Ascending aorta (tissue), 2 donors: Measurements from ENCODE around the gene ABHD10. TPM values are rescaled to one million over a fixed set of nuclear protein-coding genes. Genes with fewer than 3 reads are reported as not detected.

Source experiments
- DNase-seq, 2 donors: peaks; one replicate each; pipeline ENCODE4 v3.0.0-alpha.2; 2019; ENCODE audit warnings: low spot score in 2 of 2
- H3K27ac ChIP-seq, 2 donors: fragments of 200-600 bp; sonication (generic); one replicate each; pipeline ENCODE4 v1.5.1; 2016 to 2017; ENCODE audit warnings: mild to moderate bottlenecking in 1 of 2
- H3K27me3 ChIP-seq: fragments of 200-600 bp; sonication (generic); one replicate; pipeline ENCODE4 v1.5.1; 2017
- H3K36me3 ChIP-seq, 2 donors: fragments of 200-600 bp; sonication (generic); one replicate each; pipeline ENCODE4 v1.5.1; 2016
- H3K4me1 ChIP-seq, 2 donors: fragments of 200-600 bp; sonication (generic); one replicate each; pipeline ENCODE4 v1.5.1; 2016 to 2017; ENCODE audit warnings: mild to moderate bottlenecking in 1 of 2
- H3K4me3 ChIP-seq, 2 donors: fragments of 200-600 bp; sonication (generic); one replicate each; pipeline ENCODE4 v1.5.1; 2016 to 2017; ENCODE audit warnings: mild to moderate bottlenecking in 1 of 2
- H3K9me3 ChIP-seq, 2 donors: fragments of 200-600 bp; sonication (generic); one replicate each; pipeline ENCODE4 v1.5.1; 2016
- intact Hi-C: fragments of 100-400 bp; cut with DNase I; formaldehyde crosslinking; loops from one replicate; pipeline ENCODE4 v1.15.1; 2023
- total RNA-seq: library from RNA; depleted of rRNA; stranded (reverse); fragments of >200 nt; gene quantifications from one replicate; pipeline ENCODE4 v1.1.0, GENCODE V29; 2016
- TF ChIP-seq, protein P1 (sequence below), 3 experiments: fragments of 200-600 bp in 2 of 3; fragments of 450-650 bp in 1 of 3; sonication (generic) in 2 of 3; IDR thresholded peaks; one replicate each; pipeline ENCODE4 v1.5.1; 2016 to 2019; ENCODE audit warnings: antibody characterized with exemption in 3 of 3, mild to moderate bottlenecking in 1 of 3, moderate library complexity in 1 of 3

The ABHD10 gene
- 18.6 TPM for total RNA-seq

DNA sequence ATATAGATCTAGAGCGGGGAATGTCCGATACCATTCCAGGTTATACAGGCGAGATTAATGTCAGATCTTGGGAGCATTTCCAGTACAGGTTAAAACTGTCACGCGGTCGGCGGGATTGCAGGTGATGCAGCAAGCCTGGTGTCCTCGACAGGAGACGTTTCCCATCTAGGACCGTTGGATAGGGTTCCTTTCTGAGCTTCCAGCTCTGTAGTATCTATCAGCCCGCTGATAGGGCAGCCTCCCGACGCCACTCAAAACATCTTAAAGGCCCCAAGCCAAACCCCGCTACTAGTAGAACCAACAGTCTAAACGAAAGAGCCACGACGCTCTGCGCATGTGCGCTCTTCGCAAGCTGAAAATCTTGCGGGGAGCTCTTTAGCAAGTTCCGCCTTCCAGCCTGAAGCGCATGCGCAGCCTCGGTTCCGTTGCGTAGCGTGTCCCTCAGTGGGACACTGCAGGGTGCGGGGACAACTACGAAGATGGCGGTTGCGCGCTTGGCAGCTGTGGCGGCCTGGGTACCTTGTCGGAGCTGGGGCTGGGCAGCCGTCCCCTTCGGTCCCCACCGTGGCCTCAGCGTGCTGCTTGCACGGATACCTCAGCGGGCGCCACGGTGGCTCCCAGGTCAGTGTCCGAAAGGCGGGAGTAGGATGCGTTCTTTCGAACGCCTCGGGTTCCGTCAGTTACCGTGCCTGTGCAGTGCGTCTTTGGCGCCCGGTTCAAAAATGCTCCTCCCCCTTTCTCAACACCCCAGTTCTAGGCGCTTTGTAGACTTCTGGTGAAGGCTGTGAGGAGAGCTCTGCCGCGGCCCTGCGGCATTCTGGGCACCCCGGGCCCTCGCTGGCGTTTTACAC is at the start of gene ABHD10:
Gene ABHD10 (plus strand): TSS at position 444 of the 851 bp plus-strand sequence. CDS start 36 bp downstream, at position 480.
- TF ChIP-seq, protein P1, sequence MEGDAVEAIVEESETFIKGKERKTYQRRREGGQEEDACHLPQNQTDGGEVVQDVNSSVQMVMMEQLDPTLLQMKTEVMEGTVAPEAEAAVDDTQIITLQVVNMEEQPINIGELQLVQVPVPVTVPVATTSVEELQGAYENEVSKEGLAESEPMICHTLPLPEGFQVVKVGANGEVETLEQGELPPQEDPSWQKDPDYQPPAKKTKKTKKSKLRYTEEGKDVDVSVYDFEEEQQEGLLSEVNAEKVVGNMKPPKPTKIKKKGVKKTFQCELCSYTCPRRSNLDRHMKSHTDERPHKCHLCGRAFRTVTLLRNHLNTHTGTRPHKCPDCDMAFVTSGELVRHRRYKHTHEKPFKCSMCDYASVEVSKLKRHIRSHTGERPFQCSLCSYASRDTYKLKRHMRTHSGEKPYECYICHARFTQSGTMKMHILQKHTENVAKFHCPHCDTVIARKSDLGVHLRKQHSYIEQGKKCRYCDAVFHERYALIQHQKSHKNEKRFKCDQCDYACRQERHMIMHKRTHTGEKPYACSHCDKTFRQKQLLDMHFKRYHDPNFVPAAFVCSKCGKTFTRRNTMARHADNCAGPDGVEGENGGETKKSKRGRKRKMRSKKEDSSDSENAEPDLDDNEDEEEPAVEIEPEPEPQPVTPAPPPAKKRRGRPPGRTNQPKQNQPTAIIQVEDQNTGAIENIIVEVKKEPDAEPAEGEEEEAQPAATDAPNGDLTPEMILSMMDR (IDR thresholded peaks at IDR 0.05) = no peak
- H3K27me3 ChIP-seq = no peaks in the 10 kb centered on the region
- intact Hi-C loops = loop anchor here (5.0 kb wide), 1 partner anchor 33 kb away; no protein-coding TSS in a partner anchor
- peak within 1 kb of the TSS; percentile 79 to 89 for H3K4me3 ChIP-seq
- peak; percentile 76 to 97 for DNase-seq
- peaks cover 0 to 9% of the 10 kb centered on the region in 2 donors for H3K4me1 ChIP-seq
- H3K27ac ChIP-seq = peak within 1 kb of the TSS; percentile 67 to 76
- H3K36me3 ChIP-seq = peaks cover 0 to 8% of the 10 kb centered on the region in 2 donors
- H3K9me3 ChIP-seq = no peaks in the 10 kb centered on the region

DNA sequence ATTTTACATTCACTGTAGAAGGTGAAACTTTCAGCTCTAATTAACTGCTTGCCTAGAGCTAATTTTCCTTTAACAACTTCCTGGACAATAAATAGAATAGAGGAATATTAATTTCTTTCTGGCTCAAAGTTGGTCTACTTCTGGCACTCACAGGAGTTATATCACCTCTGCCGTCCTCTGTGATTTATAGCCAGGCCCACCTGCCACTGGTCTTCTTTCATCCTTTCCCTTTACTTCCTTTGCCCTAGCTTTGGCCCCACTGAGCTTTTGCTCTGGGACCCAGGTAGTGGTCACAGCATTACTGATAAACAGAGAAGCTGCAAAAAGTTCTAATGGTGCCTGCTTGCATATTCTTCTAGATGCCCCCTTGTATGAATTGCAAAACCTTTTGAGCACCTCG is 49.3 kb upstream of the ABHD10 start:
- H3K27me3 ChIP-seq = no peaks in the 10 kb centered on the region
- intact Hi-C loops = no loop called here
- H3K4me1 ChIP-seq = peaks cover 0 to 9% of the 10 kb centered on the region in 2 donors
- peaks cover 0 to 7% of the 10 kb centered on the region in 2 donors for H3K36me3 ChIP-seq
- TF ChIP-seq, protein P1 (IDR thresholded peaks at IDR 0.05) = no peak
- no peaks in the 10 kb centered on the region for H3K9me3 ChIP-seq
- no peak overlapping the region for H3K27ac ChIP-seq
- DNase-seq = no peak
- H3K4me3 ChIP-seq = no peak overlapping the region

DNA sequence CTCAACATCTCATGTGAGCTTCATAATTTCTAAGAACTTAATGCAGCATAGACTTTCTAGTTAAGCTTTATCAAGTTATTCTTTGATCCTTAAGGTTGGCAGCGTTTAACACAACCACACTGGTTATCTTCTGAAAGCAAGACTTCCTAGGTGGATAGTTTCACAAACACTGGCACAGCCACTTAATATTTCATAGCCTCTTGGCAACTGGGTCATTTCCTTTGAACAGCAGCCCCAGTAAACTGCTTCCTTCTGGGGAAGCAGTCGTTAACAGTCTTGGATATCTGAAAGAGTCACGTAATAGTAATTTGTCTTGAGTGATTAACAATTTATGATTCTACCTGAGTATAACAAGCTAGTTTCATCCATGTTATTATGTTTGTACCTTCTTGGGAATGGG is 45.9 kb upstream of the ABHD10 start:
- Histone ChIP-seq H3K36me3 (no peaks in the 10 kb centered on the region), H3K27me3 (no peaks in the 10 kb centered on the region), H3K27ac (peak overlapping the region in 1 of 2 donors; percentile 18), H3K9me3 (no peaks in the 10 kb centered on the region), H3K4me1 (peaks cover 0 to 17% of the 10 kb centered on the region in 2 donors), H3K4me3 (no peak overlapping the region)
- TF ChIP-seq, protein P1 (IDR thresholded peaks at IDR 0.05) = no peak
- intact Hi-C loops = no loop called here
- no peak for DNase-seq

DNA sequence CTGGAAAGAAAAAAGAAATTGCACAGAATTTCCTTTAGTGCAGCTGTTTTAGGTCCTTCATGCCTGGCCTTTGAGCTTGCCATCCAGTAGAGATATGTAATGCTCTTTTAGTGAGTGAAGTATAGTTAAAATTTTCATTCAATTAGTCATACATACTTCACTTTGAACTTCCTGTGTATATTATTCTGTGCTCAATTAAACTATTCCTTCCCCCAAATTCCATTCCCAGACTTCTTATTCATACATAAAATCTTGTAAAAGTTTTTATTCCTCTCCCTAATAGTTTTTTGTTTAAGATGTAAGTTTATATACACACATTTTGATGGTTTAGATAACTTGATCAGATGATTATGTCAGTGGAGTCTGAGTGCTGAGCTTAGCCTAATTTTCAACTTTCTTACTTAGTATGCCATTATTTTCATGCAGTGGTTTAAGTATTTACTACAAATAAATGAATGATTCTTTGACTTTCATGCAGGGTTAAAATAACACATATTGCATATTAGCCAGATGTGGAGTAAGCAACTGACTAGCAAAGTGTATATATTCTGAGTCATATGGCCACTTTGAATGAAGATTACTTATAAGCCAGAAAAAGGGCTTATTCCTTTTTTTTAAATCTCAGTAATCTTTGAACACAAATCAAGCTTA is 42.5 kb upstream of the ABHD10 start:
- peaks cover 13 to 23% of the 10 kb centered on the region in 2 donors for H3K36me3 ChIP-seq
- H3K4me1 ChIP-seq = peaks cover 0 to 11% of the 10 kb centered on the region in 2 donors
- TF ChIP-seq, protein P1 (IDR thresholded peaks at IDR 0.05) = no peak

DNA sequence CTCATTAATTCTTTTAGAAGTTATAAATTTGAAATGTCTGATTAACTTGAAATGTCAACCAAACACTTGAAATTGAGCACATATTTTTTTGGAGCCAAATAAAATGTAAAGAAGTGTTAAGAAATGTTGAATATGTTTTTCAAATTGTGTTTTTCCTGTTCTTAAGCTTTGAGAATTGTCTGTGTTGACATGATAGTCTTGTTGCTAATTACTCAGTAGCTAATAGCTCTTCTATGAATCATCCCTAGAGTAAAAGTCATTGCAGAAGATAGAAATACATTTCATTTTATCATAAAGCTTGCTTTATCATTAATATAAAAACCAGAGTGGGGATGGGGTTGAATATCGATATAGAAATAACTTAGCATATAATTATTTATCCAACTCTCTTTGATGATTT is 41.9 kb upstream of the ABHD10 start:
- H3K36me3 ChIP-seq = peaks cover 13 to 27% of the 10 kb centered on the region in 2 donors
- DNase-seq = no peak

More for the DNA sequence above, 42.5 kb upstream of the ABHD10 start:
- no peaks in the 10 kb centered on the region for H3K27me3 ChIP-seq
- no peak overlapping the region for H3K4me3 ChIP-seq
- H3K27ac ChIP-seq = peak overlapping the region; percentile 31 to 39
- intact Hi-C loops = no loop called here
- no peak for DNase-seq
- no peaks in the 10 kb centered on the region for H3K9me3 ChIP-seq

More for the DNA sequence above, 41.9 kb upstream of the ABHD10 start:
- H3K4me3 ChIP-seq = no peak overlapping the region
- no peaks in the 10 kb centered on the region for H3K9me3 ChIP-seq
- peaks cover 0 to 11% of the 10 kb centered on the region in 2 donors for H3K4me1 ChIP-seq
- TF ChIP-seq, protein P1 (IDR thresholded peaks at IDR 0.05) = no peak
- H3K27ac ChIP-seq = peak overlapping the region; percentile 39 to 41
- H3K27me3 ChIP-seq = no peaks in the 10 kb centered on the region
- intact Hi-C loops = no loop called here
